Loucy (cell line): ENCODE data around the gene FAM236B.
"Not testable (repeated sequence)": the region's sequence is repeated elsewhere in the genome, so short reads cannot be mapped to it uniquely, and the experiment has no call there.

ENCODE experiments used
- H2AFZ ChIP-seq: fragments of 200-600 bp; sonication (generic); 2 replicates; pipeline ENCODE4 v1.6.0; 2016; ENCODE audit warnings: antibody characterized with exemption, mild to moderate bottlenecking, low read length, moderate library complexity
- H3F3A ChIP-seq: fragments of 200-600 bp; 2 replicates; pipeline ENCODE4 v1.6.0; 2016; ENCODE audit warnings: antibody characterized with exemption, low read depth, mild to moderate bottlenecking
- H3K27me3 ChIP-seq: fragments of 200-600 bp; sonication (generic); 2 replicates; pipeline ENCODE4 v1.6.1; 2014; ENCODE audit warnings: low read length, mild to moderate bottlenecking; ENCODE audit not compliant: insufficient read depth, poor library complexity, severe bottlenecking
- H3K36me3 ChIP-seq: fragments of 200-600 bp; sonication (generic); 2 replicates; pipeline ENCODE4 v1.6.1; 2016; ENCODE audit warnings: low read length; ENCODE audit not compliant: insufficient read depth
- H3K4me1 ChIP-seq: fragments of 200-600 bp; sonication (generic); 2 replicates; pipeline ENCODE4 v1.5.1; 2014; ENCODE audit warnings: low read length, mild to moderate bottlenecking; ENCODE audit not compliant: insufficient read depth, poor library complexity, severe bottlenecking
- H3K4me2 ChIP-seq: fragments of 200-600 bp; sonication (generic); 2 replicates; pipeline ENCODE4 v1.6.0; 2014; ENCODE audit warnings: antibody characterized with exemption, low read length, low read depth, mild to moderate bottlenecking; ENCODE audit not compliant: poor library complexity, severe bottlenecking
- H3K4me3 ChIP-seq: fragments of 200-600 bp; sonication (generic); 2 replicates; pipeline ENCODE4 v1.5.1; 2014; ENCODE audit warnings: low read length, mild to moderate bottlenecking, mixed read lengths; ENCODE audit not compliant: poor library complexity, severe bottlenecking
- H3K79me2 ChIP-seq: fragments of 200-600 bp; sonication (generic); 2 replicates; pipeline ENCODE4 v1.6.1; 2014; ENCODE audit warnings: low read length; ENCODE audit not compliant: insufficient read depth
- H3K9ac ChIP-seq: fragments of 200-600 bp; sonication (generic); 2 replicates; pipeline ENCODE4 v1.6.0; 2014; ENCODE audit warnings: mild to moderate bottlenecking, low read depth, low read length, moderate library complexity; ENCODE audit not compliant: poor library complexity, severe bottlenecking
- H3K9me2 ChIP-seq: fragments of 200-600 bp; sonication (generic); replicated peaks from 2 replicates; pipeline ENCODE4 v1.6.1; 2016; ENCODE audit warnings: low read depth, low read length, mixed read lengths
- H3K9me3 ChIP-seq: fragments of 200-600 bp; sonication (generic); 2 replicates; pipeline ENCODE4 v1.6.1; 2014; ENCODE audit warnings: mild to moderate bottlenecking, antibody characterized with exemption, low read length, low read depth; ENCODE audit not compliant: insufficient read depth
- H4K20me1 ChIP-seq: fragments of 200-600 bp; sonication (generic); 2 replicates; pipeline ENCODE4 v1.6.0; 2014; ENCODE audit warnings: antibody characterized with exemption, low read length, mild to moderate bottlenecking; ENCODE audit not compliant: insufficient read depth, poor library complexity, severe bottlenecking

The FAM236B gene

DNA sequence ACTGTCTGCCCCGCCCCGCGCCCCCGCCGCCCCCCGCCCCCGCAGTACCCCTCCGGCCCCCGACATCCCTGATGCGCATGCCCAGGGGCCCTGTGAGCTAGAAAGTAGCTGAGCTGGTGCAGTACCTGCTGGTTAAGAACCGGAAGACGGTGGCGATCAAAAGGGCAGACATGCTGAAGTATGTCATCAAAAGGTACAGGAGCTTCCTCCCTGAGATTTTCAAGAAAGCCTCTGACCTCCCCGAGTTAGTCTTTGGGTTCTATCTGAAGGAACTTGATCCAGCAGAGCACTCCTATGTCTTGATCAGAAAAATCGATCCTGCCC, 5.0 kb downstream of the FAM236B start:
- H3K9ac ChIP-seq, H4K20me1 ChIP-seq, H3K4me2 ChIP-seq, H3K9me2 ChIP-seq, H3K9me3 ChIP-seq, H3K36me3 ChIP-seq, H3K79me2 ChIP-seq, H2AFZ ChIP-seq, H3K4me1 ChIP-seq, H3K27me3 ChIP-seq, H3F3A ChIP-seq, H3K4me3 ChIP-seq: not testable (repeated sequence)

DNA sequence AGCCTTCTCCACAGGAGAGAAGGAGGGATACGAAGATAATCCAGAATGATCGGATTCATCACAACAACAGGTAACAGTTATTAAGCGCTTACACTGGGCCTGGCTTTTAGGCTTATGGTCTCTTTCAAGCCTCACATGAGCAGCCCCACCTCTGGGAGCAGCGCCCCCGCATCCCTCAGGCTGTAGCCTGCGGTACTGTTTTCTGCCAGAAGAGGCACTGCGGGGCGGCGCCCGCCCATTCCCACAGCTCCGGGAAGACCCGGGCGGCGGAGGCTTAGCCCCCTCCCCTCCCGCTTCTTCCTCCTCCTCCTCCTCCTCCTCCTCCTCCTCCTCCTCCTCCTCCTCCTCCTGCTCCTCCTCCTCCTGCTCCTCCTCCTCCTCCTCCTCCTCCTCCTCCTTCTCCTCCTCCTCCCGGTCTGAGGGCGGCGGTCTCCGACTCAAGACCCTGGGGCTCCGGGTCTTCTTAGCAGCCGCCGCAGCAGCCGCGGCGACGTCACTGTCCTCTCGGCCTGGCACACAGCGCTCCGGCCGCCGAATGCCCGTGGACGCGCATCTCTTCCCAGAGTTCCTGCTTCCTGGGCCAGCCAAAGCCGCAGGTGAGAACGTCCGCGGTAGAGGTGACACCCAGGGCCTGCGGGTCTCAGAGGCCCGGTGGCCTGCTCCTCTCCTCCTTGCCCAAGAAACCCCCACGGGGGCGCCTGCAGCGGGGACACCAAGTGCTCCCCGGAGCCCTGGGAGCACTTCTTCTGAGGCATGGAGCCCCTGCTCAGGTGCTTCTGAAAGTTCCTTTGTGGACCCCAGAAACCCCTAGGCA, 5.6 kb downstream of the FAM236B start, which contains the start of gene DMRTC1B:
Gene DMRTC1B (plus strand): TSS at position 238 of the 814 bp plus-strand sequence. CDS start 68,246 bp downstream, outside the sequence.
- not testable (repeated sequence) for H3K4me3 ChIP-seq, H2AFZ ChIP-seq, H3K9ac ChIP-seq, H3K9me2 ChIP-seq, H3K79me2 ChIP-seq, H3K4me2 ChIP-seq, H3K36me3 ChIP-seq, H3K27me3 ChIP-seq, H3K9me3 ChIP-seq, H3K4me1 ChIP-seq, H4K20me1 ChIP-seq, H3F3A ChIP-seq

DNA sequence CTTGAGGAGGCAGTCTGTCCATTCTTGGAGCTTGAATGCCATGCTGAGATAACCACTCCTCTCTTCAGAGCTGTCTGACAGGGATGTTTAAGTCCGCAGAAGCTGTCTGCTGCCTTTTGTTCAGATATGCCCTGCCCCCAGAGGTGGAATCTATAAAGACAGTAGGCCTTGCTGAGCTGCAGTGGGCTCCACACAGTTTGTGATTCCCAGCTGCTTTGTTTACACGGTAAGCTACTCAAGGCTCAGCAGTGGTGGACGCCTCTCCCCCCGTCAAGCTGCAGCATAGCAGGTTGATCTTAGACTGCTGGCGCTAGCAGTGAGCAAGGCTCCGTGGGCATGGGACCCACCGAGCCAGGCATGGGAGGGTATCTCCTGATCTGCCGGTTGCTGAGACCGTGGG, 22.0 kb downstream of the FAM236B start:
- H3K9ac ChIP-seq, result not testable (repeated sequence)

DNA sequence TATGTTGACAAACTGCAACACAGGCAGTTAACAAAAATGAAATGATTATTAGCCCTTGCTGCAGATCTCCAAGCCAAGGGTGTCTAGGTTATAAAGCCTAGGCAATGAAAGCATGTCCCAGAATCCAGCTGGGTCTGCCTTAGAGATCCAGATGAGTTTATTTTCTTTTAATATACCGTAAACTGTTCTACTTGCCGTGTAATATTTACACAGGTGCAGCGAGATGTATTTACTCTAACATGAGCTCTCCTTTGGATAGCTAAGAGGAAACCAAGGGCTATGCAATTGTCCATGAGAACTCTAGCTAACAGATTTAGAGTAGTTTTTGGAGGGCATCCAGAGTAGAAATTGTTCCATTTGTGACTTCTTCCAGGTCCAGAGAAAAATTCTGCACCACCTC, 33.9 kb downstream of the FAM236B start:
- H3K79me2 ChIP-seq, H3K4me3 ChIP-seq, H4K20me1 ChIP-seq, H3K9ac ChIP-seq, H3K9me3 ChIP-seq, H3F3A ChIP-seq, H3K36me3 ChIP-seq, H2AFZ ChIP-seq, H3K4me2 ChIP-seq, H3K27me3 ChIP-seq, H3K4me1 ChIP-seq, H3K9me2 ChIP-seq: not testable (repeated sequence)

More for the DNA sequence above, 22.0 kb downstream of the FAM236B start:
- H3K4me1 ChIP-seq, H3K36me3 ChIP-seq, H3K4me3 ChIP-seq, H3F3A ChIP-seq, H3K79me2 ChIP-seq, H3K9me2 ChIP-seq, H3K27me3 ChIP-seq, H2AFZ ChIP-seq, H3K4me2 ChIP-seq, H4K20me1 ChIP-seq, H3K9me3 ChIP-seq: not testable (repeated sequence)

DNA sequence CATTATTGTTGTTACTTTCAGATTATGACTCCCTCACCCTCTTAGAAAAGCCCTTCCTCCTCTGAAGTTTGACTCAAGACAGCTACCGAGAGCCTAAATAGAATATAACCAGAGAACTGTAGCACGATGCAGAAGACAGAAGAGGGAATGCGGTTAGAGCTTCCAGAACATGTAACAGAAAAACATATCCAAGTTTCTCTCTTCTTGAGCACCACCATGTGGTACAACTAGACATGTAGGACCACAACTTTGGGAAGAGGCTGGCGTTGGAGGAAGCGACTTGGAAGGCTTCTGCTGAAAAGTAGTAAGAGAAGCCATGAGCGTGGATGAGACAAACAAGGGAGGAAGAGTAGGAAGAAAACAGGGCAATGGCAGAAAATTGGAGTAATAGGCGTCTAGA, 36.9 kb downstream of the FAM236B start:
- H3K36me3 ChIP-seq, H3K9ac ChIP-seq, H4K20me1 ChIP-seq, H3K4me1 ChIP-seq, H3K9me3 ChIP-seq, H3K4me3 ChIP-seq, H3K27me3 ChIP-seq, H3K9me2 ChIP-seq, H3K4me2 ChIP-seq, H3F3A ChIP-seq, H3K79me2 ChIP-seq, H2AFZ ChIP-seq: not testable (repeated sequence)
